ENCODE data around the gene ZNF462. TPM values are rescaled to one million over a fixed set of nuclear protein-coding genes. Genes with fewer than 3 reads are reported as not detected.

The ZNF462 gene
- total RNA-seq, 2 experiments from 2014 or later: 1.1 to 1.3 TPM

- POLR2A ChIA-PET: no interaction called here
- Histone ChIP-seq H3K36me3 (ENCODE audit: insufficient read depth, low read length) (no peaks in the 10 kb centered on the region), H3K4me1 (ENCODE audit: insufficient read depth, low read length) (no peaks in the 10 kb centered on the region), H3K27ac (ENCODE audit: low read depth in 1 of 2, low read length in 2 of 2) (no peak overlapping the region), H3K4me3 (ENCODE audit: low read length) (no peak overlapping the region), H3K9me3 (ENCODE audit: control insufficient read depth in 1 of 2, insufficient read depth in 1 of 2, low read length in 2 of 2) (peaks cover 0 to 5% of the 10 kb centered on the region in 2 experiments), H3K27me3 (ENCODE audit: control insufficient read depth in 1 of 2, insufficient read depth in 2 of 2, low read length in 2 of 2) (no peaks in the 10 kb centered on the region)
- no peak for DNase-seq
- Mint-ChIP-seq H3K4me1 (ENCODE audit: low read depth) (no peaks in the 10 kb centered on the region), H3K9me3 (peaks cover 3% of the 10 kb centered on the region), H3K36me3 (ENCODE audit: low read depth) (no peaks in the 10 kb centered on the region), H3K27me3 (no peaks in the 10 kb centered on the region), H3K27ac (no peak overlapping the region), H3K4me3 (no peak overlapping the region)
- CTCF ChIA-PET: no interaction called here
- no peak for ATAC-seq (ENCODE audit: poor library complexity)
- TF ChIP-seq CTCF (IDR thresholded peaks at IDR 0.05): no peak
- intact Hi-C loops (cut with DNase I, micrococcal nuclease): no loop called here
These were observed 27.6 kb downstream of the ZNF462 start for GRCh38 chr9:106890608-106891007.

GRCh38 chr9:106891286-106891685 lies 28.3 kb downstream of the ZNF462 start:
- intact Hi-C loops (cut with DNase I, micrococcal nuclease): no loop called here
- Mint-ChIP-seq H3K4me1 (ENCODE audit: low read depth) (no peaks in the 10 kb centered on the region), H3K36me3 (ENCODE audit: low read depth) (no peaks in the 10 kb centered on the region), H3K4me3 (no peak overlapping the region), H3K27ac (no peak overlapping the region), H3K9me3 (peaks cover 3% of the 10 kb centered on the region), H3K27me3 (no peaks in the 10 kb centered on the region)
- ChIA-PET POLR2A (no interaction called here), CTCF (no interaction called here)
- peaks cover 0 to 5% of the 10 kb centered on the region in 2 experiments for H3K9me3 ChIP-seq (ENCODE audit: control insufficient read depth in 1 of 2, insufficient read depth in 1 of 2, low read length in 2 of 2)
- H3K27me3 ChIP-seq (ENCODE audit: control insufficient read depth in 1 of 2, insufficient read depth in 2 of 2, low read length in 2 of 2): no peaks in the 10 kb centered on the region
- no peak for TF ChIP-seq CTCF (IDR thresholded peaks at IDR 0.05)
- H3K4me3 ChIP-seq (ENCODE audit: low read length): no peak overlapping the region
- no peaks in the 10 kb centered on the region for H3K36me3 ChIP-seq (ENCODE audit: insufficient read depth, low read length)
- ATAC-seq (ENCODE audit: poor library complexity) (no peak), DNase-seq (no peak)
- no peak overlapping the region for H3K27ac ChIP-seq (ENCODE audit: low read depth in 1 of 2, low read length in 2 of 2)
- no peaks in the 10 kb centered on the region for H3K4me1 ChIP-seq (ENCODE audit: insufficient read depth, low read length)

GRCh38 chr9:106892632-106893031 lies 29.7 kb downstream of the ZNF462 start:
- Mint-ChIP-seq H3K36me3 (ENCODE audit: low read depth) (no peaks in the 10 kb centered on the region), H3K4me3 (no peak overlapping the region), H3K27me3 (no peaks in the 10 kb centered on the region), H3K4me1 (ENCODE audit: low read depth) (no peaks in the 10 kb centered on the region), H3K27ac (no peak overlapping the region), H3K9me3 (peaks cover 3% of the 10 kb centered on the region)
- H3K27ac ChIP-seq (ENCODE audit: low read depth in 1 of 2, low read length in 2 of 2): no peak overlapping the region
- CTCF ChIA-PET: no interaction called here
- ATAC-seq (ENCODE audit: poor library complexity) (no peak), DNase-seq (no peak)
- POLR2A ChIA-PET: no interaction called here
- no peaks in the 10 kb centered on the region for H3K27me3 ChIP-seq (ENCODE audit: control insufficient read depth in 1 of 2, insufficient read depth in 2 of 2, low read length in 2 of 2)
- no peaks in the 10 kb centered on the region for H3K4me1 ChIP-seq (ENCODE audit: insufficient read depth, low read length)
- TF ChIP-seq CTCF (IDR thresholded peaks at IDR 0.05): no peak
- peaks cover 0 to 5% of the 10 kb centered on the region in 2 experiments for H3K9me3 ChIP-seq (ENCODE audit: control insufficient read depth in 1 of 2, insufficient read depth in 1 of 2, low read length in 2 of 2)
- H3K4me3 ChIP-seq (ENCODE audit: low read length): no peak overlapping the region
- intact Hi-C loops (cut with DNase I, micrococcal nuclease): no loop called here
- H3K36me3 ChIP-seq (ENCODE audit: insufficient read depth, low read length): no peaks in the 10 kb centered on the region
